GM18861 (cell line): ENCODE results near the gene SORCS2.
"Not testable (repeated sequence)": the region's sequence is repeated elsewhere in the genome, so short reads cannot be mapped to it uniquely, and the experiment has no call there.

ENCODE experiments used
- ATAC-seq: cut with Tn5 transposase; IDR thresholded peaks from one replicate; pipeline ENCODE4 v1.9.1; 2021; ENCODE audit not compliant: unreplicated experiment

Gene SORCS2

DNA sequence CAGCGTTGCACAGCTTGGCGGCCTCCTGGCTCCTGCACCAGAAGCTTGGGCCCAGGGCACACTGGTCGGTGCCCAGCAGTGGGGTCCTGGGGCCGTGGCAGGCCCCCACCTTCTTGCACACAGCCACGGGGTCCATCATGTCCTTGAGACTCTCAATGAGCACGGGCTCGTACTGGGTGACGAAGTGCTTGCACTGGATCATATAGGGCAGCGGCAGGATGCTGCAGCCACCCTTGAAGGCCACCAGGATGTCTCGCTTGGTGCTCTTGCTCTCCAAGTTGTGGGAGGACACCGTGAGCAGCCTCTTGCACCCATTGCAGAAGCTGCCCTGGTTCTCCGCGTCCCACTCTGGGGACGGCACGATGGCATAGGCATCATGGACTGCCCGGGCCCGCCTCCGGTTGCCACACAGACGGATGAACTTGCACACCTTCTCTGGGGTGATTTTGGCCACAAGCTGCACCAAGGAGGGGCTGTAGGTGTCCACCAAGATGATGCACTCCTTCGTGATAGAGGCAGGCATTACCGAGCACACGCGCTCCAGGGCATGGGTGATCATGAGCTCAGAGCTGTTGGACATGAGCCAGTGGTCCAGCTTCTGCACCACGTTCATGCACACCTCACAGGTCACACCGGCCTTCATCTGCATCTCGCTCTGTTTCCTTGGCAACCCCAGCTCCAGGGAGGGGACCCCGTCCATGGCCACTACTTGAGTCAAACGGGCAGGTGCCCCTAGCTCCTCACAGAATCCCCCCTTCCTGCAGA lies 241.2 kb downstream of the SORCS2 start:
- ATAC-seq = no peak

DNA sequence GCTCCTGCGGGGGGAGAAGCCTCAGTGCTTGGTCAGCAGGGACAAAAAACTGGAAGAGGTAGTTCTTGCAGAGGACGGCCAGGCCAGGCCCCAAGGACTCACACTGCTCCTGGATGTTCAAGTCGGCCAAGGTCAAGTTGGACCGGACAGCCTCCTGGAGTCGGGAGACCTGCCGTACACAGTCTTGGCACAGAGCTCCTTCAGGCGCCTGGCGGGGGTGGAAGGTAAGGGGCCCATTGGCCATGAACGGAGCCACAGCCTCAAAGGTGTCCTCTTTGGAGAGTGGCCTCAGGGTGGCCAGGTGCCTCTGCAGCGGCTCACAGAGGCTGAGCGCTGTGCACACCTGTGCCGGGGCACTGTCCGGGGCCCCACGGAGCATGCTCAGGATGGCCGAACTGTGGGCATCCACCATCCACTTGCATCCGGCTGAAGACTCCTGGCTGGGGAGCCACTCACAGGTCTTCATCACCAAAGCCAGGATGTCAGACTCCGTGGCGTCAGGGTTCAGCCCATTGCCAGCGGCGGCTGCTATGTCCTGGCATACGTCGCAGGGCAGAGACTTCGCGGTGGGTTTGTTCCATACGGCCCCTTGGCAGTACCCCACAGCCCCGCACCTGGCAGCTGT lies 241.9 kb downstream of the SORCS2 start:
- ATAC-seq = no peak

DNA sequence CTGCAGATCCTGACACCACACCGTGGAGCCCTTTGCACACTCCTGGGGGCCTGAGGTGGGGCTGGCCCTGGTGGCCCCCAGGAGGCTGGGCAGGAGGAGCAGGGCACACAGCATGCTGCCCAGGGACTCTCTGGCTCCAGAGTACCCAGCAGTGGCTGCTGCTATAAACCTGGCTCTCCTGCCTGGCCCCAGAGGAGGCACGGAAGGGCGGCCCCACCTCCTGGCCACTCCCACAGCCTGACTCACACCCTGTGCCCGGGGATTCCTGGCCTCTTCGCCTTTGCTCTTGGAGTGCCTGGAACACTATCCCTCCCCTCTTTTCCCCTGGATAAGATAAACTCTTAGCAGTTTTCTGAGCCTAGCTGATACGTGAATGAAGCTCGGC lies 242.4 kb downstream of the SORCS2 start, which contains the start of gene PSAPL1:
Gene PSAPL1 (minus strand): TSS at position 165 of the 385 bp plus-strand sequence. CDS start 51 bp downstream, at position 114.
- no peak for ATAC-seq

DNA sequence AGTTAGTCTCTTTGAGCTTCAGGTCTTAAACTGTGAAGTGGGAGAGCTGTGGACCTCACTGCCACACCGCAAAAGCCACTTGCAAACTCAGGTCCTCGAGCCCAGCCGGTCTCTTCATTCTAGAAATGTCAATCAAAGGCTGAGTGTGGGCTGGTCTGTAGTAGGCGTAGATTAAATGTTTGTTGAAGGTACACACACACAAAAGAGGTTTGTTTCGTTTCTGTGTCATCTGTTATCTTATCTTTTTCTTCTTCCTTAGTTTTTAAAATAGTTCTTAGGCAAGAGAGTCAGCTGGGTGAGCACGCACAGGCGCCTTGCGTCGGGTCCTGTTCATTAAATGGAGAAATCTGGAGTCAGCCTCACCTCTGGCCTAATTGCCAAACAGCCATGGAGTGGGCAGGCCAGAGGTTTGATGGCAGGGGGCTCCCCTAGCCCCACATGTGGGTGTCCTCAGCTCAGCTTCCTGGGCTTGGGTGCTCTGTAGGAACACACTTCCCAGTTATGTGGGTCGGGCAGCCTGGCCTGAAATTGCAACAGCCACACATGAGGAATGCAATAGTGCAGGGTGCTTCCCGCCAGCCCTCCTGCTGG lies 243.2 kb downstream of the SORCS2 start:
- ATAC-seq = no peak

DNA sequence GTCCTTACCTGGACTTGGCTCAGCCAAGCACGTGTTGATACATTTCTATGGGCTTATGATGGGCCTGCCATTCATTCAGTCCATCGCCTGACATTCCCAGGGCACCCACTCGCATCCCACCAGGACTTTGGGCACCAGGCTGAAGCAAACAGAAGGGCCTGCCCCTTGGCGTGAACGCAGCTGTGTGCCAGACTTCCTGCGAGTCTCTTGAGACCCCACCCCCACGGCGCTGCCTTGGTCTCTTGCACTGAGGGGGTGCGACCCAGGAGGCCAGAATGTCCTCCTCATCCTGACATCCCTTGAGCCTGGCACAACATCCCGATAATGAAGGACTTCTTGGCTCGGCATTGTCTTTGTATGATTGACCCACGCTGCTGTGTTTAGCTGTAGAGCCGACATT lies 243.9 kb downstream of the SORCS2 start:
- ATAC-seq = no peak

DNA sequence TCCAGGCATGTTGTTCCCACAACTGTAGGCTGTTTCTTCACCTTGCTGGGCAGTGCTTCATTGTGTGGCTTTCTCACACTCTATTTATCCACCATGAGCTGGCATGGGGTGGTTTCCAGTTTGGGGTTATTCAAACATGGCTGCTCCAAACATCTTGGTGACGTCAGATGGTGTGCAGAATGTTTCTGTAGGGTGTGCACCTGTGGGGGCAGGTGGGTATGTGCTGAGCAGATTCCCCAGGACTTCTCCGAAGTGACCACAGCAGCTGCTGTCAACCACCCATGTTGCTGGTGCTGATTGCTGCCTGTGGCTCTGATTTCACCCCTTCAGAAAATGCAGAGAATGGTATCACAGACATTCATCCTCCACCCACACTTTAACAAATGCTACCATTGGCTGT lies 247.4 kb downstream of the SORCS2 start:
- ATAC-seq = no peak

DNA sequence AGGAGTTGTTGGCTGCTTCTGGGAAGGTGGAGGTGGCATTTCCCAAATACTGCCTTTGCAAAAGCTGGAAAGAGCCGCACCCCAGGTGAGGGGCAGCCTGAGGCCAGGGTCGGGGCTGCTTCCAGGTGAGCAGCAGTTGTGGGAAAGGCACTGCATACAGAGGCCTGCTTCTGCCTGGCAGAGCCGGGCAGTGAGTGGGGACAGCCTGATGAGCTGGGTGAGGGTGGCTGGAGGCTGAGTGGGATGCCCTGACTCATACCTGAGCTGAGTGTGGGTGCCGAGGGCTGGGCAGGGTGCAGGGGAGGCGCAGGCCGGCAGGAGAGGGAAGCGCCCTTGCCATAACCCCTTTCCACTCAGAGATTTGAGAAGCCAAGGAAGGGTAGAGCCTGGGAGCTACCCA lies 248.9 kb downstream of the SORCS2 start:
- no peak for ATAC-seq

DNA sequence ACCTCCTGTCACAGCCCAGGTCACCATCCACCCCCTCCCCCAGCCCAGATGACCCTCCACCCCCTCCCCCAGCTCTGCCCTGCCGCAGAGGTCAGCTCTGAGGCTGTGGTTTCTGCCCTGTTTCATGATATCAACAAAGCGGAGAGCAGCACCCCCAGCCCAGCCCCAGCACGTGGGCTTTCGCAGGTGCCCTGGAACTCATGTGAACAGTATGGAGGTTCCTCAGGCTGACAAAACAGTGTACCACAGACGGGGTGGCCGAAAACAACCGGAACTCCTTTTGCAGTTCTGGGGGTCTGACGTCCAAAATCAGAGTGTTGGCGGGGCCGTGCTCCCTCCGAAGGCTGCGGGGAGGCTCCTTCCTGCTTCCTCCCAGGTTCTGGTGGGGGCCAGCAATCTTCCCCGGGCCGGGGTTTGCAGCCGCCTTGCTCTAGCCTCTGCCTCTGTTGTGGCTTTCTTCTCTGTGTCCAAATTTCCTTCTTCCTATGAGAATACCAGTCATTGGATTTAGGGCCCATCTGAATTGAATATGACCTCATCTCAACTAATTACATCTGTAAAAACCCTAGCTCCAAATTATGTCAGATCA lies 250.3 kb downstream of the SORCS2 start:
- no peak for ATAC-seq

DNA sequence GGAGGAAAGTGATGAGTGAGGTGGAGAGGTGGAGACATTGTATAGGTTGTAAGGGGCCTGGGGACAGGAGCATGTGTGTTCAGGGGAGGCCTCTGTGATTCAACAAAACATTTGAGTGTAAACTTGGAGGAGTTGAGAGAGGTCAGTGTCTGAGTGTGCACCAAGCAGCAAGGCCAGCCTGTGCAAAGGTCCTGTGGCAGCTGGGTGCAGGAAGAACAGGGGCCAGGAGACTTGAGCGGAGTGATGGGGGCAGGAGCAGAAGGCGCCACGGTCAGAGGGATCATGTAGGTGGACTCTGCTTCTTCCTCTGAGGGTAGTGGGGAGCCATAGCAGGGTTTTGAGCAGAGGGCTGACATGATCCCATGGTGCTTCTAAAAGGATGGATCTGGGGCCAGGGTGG lies 252.0 kb downstream of the SORCS2 start:
- no peak for ATAC-seq

DNA sequence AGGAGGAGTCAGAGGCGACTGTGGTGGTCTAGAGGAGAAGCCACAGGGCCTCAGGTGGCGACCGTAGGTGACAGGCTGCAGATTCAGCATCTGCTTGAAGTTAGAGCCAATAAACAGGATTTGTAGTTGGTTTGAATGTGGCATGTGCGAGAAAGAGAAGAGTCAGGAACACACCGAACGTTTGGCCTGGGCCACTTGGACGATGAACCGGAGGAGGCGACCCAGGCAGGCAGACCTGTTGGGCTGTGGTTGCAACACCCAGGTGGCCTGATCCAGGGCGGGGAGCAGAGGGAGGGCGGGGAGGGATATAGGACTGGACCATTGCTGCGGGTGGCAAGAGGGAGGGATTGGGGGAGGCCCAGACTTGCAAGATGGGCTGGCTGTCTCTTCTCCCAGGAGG lies 252.4 kb downstream of the SORCS2 start:
- ATAC-seq = no peak

DNA sequence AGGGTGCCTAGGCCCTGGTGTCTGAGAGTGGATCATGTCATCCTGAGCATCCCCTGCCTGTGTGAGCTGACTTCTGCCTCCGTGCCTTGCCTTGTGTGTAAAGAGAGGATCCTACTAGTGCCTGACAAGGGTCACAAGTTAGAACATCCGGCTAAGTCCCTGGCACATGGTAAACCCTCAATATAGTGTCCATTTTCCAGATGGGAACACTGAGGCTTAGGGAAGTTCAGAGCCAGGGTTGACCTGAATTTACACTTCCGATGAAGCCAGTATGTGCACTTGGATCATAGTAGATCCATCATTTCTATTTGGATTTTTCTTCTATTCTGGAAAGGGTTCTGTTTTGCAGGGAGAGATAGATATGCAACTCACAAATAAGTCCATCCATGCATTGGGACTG lies 254.9 kb downstream of the SORCS2 start:
- ATAC-seq = no peak

DNA sequence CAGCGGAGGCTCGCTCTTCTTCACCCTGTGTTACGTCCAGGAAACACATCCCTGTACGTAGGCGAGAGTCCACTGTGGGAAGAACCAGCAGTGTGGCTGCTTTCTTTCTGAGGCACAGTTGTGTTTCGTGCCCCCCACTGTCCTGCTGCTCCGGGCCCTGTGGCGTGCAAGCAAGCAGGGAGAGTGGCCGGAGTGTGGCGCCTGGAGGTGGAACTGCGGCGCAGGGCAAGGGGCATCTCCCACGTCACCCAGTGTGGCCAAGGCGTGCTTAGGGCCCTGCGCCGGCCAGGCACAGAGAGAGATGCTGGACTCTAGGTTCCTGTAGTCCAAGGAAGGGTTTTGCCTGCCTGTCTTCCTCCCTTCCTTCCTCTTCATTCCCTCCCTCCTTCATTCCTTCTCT lies 255.7 kb downstream of the SORCS2 start:
- no peak for ATAC-seq

DNA sequence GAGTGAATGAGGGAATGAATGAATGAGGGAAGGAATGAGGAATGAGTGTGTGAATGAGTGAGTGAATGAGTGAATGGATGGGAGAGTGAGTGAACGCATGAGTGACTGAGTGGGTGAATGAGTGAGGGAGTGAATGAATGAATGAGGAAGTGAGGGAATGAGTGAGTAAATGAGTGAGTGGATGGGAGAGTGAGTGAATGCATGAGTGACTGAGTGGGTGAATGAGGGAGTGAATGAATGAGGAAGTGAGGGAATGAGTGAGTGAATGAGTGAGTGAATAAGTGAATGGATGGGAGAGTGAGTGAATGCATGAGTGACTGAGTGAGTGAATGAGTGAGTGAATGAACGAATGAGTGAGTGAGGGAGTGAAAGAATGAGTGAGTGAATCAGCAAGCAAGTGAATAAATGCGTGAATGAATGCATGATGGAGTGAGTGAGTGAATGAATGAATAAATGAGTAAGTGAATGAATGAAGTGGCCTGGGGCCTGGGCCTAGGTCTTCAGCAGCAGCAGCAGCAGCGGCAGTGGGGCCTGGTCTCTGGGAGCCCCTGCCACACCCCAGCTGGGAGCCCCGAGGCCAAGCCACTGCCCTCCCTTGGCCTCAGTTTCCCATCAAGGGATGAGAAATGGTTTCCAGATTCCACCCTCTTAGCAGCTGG lies 258.6 kb downstream of the SORCS2 start:
- ATAC-seq = no peak

DNA sequence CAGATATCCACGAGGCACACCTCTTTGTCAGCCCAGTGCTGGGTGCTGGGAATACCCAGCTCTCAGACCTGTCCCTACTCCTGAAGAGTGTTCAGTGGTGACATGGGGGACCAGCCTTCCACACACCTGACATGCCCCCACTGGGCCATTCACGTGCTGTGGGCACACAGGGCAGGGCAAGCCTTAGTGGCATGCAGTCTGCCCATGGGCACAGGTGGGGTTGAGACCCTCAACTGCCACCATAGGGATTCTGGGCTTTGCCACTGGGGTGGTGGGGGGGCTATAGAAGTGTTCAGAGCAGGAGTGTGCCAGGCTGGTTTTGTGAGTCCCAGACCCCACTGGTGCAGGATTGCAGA lies 259.1 kb downstream of the SORCS2 start:
- no peak for ATAC-seq

DNA sequence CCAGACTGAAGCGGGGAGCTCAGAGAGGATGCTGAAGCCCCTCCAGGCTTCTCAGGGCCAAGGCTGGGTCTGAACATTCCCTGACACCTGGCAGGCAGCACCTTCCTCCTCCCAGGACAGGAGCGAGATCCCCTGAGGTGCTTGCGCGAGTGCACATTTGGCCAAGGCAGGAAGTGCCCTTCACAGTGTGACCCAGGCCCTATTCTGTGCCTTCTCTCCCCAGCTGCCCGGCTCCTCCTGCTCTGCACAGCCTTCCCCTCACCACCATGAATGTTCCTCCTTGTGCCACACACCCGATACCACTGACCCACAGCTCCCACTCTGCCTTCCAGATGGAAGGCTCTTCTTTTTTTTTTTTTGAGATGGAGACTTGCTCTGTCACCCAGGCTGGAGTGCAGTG lies 259.5 kb downstream of the SORCS2 start:
- ATAC-seq = no peak

DNA sequence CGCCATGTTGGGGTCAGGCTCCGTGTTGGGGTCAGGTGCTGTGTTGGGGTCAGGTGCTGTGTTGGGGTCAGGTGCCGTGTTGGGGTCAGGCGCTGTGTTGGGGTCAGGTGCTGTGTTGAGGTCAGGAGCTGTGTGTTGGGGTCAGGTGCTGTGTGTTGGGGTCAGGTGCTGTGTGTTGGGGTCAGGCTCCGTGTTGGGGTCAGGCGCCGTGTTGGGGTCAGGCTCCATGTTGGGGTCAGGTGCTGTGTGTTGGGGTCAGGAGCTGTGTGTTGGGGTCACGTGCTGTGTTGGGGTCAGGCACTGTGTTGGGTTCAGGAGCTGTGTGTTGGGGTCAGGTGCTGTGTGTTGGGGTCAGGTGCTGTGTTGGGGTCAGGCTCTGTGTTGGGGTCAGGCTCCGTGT lies 260.5 kb downstream of the SORCS2 start:
- ATAC-seq = not testable (repeated sequence)

DNA sequence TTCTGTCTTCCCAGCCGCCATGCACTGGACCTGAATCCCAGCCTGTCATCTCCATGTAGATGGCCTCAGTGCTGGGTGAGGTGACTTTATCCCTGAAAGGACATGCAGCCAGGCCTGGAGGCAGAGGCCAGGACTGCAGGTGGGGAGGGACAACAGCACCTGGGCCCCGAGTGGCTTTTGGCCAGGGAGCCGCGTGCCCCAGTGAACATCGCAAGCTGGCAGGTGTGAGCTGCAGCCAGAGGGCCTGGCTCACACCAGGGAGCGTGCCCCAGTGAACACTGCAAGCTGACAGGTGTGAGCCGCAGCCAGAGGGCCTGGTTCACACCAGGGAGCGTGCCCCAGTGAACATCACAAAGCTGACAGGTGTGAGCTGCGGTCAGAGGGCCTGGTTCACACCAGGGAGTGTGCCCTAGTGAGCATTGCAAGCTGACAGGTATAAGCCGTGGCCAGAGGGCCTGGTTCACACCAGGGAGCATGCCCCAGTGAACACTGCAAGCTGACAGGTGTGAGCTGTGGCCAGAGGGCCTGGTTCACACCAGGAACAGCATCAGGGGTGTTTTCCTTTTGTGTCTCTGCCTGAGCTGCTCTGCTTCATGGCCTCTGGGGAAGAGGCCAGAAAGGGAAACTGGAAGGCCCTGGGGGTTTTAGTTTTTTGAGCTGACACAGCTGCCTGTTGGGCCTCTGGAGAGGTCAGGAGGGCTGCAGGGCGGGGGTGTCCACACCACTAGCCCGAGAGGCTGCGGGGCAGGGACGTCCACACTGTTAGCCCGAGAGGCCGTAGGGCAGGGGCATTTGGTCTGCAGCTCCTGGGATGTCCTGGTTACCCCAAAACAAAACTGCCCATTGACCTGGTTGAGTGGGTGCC lies 265.1 kb downstream of the SORCS2 start:
- ATAC-seq = no peak

DNA sequence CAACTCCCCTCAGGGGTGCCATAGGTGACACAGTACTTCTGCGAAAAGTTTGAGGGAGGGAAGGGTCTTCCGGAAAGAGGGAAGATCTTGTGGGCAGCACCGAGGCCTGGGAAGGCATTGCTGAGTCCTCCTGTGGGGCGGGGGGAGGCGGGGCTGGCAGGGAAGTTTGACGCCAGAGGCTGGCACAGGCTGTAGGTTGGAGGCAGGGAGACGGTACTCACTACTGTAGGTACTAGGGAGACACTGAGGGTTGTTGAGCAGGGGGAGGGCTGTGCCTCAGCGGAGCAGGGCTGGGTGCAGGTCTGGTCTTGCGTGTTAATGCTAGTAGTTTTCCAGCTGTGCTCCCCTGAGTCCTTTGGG lies 265.7 kb downstream of the SORCS2 start:
- ATAC-seq = no peak

DNA sequence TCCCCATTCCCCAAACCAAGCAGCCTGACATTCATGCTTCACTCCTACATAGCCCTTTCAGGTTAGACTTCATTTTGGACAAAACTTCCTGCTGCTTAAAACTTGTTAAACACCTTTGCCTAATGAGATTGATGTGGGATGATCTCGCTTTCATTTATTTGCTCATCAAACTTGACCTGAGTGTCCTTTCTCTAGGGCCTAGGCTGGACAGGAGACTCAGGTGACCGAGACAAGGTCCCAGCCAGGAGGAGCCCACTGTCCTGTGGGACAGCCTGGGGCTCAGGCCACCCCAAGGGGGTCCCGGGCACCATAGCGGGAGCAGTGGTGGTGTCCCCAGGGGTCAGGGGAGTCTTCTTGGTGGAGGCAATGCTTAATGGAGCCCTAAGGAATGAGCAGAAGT lies 266.1 kb downstream of the SORCS2 start:
- no peak for ATAC-seq

DNA sequence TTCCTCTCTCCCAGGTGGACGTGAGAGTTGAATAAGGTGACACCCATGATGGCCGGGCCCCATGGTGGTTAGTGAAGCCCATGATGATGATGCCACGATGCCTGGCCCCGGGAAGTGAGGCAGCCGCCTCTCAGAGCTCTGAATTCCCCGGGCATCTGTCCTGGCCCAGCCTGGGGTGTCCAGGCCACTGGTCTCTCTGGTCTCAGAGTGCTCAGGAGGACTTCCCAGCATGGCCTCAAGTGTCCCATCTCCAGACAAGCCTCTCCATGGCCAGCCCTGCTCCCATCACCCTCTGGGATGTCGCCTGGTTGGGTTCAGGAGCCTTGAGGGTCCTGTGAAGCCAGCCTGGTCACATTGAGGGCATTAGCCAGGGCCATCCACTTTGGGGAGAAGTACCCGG lies 267.1 kb downstream of the SORCS2 start:
- no peak for ATAC-seq

DNA sequence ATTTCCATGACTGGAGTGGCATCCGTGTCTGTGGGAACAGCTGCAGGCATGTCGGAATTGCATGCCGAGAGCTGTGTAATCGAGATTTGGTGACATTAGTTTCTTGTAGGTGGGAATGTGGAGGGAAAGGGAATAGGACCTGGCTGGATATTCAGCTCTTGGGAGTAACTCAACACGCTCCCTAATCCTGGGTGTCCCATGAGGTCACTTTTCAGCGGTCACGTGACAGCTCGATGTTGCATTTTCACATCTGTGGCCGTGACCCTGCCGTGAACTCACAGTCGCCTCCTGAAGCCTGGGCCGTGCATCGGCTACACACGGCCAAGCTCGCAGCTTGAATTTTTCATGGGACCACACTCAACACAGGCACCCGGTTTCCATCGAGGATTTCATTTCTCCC lies 268.2 kb downstream of the SORCS2 start:
- ATAC-seq = no peak
